ENCODE data around the gene TCF19.

The TCF19 gene

GRCh38 chr6:31158140-31158862, at the start of gene TCF19:
TSS of gene TCF19 (plus strand) at chr6:31158589. CDS start at chr6:31159470, 881 bp downstream.
- H3K4me3 ChIP-seq (ENCODE audit: low read depth, low read length): peak within 1 kb of the TSS; percentile 88
- no peak for TF ChIP-seq CTCF (IDR thresholded peaks at IDR 0.05; ENCODE audit: control insufficient read depth, extremely low read depth, insufficient read depth)

GRCh38 chr6:31110825-31111582, 47.4 kb upstream of the TCF19 start:
- H3K4me3 ChIP-seq (ENCODE audit: low read depth, low read length): no peak overlapping the region
- no peak for TF ChIP-seq CTCF (IDR thresholded peaks at IDR 0.05; ENCODE audit: control insufficient read depth, extremely low read depth, insufficient read depth)
- no peak for DNase-seq (ENCODE audit: low read depth)

More at GRCh38 chr6:31158140-31158862, at the start of gene TCF19:
- DNase-seq (ENCODE audit: low read depth): peak; percentile 97

- no peak for TF ChIP-seq CTCF (IDR thresholded peaks at IDR 0.05; ENCODE audit: control insufficient read depth, extremely low read depth, insufficient read depth)
- DNase-seq (ENCODE audit: low read depth): no peak
- no peak overlapping the region for H3K4me3 ChIP-seq (ENCODE audit: low read depth, low read length)
Observed at GRCh38 chr6:31111712-31112111, 46.7 kb upstream of the TCF19 start.

GRCh38 chr6:31112478-31112877, 45.9 kb upstream of the TCF19 start, which contains the start of gene C6orf15:
TSS of gene C6orf15 (minus strand) at chr6:31112575. CDS start at chr6:31112555, 20 bp downstream.
- DNase-seq (ENCODE audit: low read depth): no peak
- TF ChIP-seq CTCF (IDR thresholded peaks at IDR 0.05; ENCODE audit: control insufficient read depth, extremely low read depth, insufficient read depth): no peak
- no peak within 1 kb of the TSS for H3K4me3 ChIP-seq (ENCODE audit: low read depth, low read length)

GRCh38 chr6:31113861-31114540, 44.4 kb upstream of the TCF19 start:
- H3K4me3 ChIP-seq (ENCODE audit: low read depth, low read length): no peak overlapping the region
- TF ChIP-seq CTCF (IDR thresholded peaks at IDR 0.05; ENCODE audit: control insufficient read depth, extremely low read depth, insufficient read depth): no peak
- DNase-seq (ENCODE audit: low read depth): no peak

GRCh38 chr6:31114541-31114878, 43.9 kb upstream of the TCF19 start, which contains the start of gene PSORS1C1:
TSS of gene PSORS1C1 (plus strand) at chr6:31114800. CDS start at chr6:31129633, 14,833 bp downstream.
- DNase-seq (ENCODE audit: low read depth): no peak
- no peak within 1 kb of the TSS for H3K4me3 ChIP-seq (ENCODE audit: low read depth, low read length)
- TF ChIP-seq CTCF (IDR thresholded peaks at IDR 0.05; ENCODE audit: control insufficient read depth, extremely low read depth, insufficient read depth): no peak
